OCI-LY3 (cell line): ENCODE measurements around the gene CCDC63.

Experiments used
- H2AFZ ChIP-seq: fragments of 200-600, 300-600 bp; shearing (Covaris generic); 2 replicates; pipeline ENCODE4 v1.6.0; 2014; ENCODE audit warnings: antibody characterized with exemption, low read depth, low read length
- H3K27ac ChIP-seq: fragments of 200-600, 300-600 bp; sonication (generic); 2 replicates; pipeline ENCODE4 v1.5.1; 2014; ENCODE audit warnings: mild to moderate bottlenecking, low read length, moderate library complexity, mixed read lengths
- H3K27me3 ChIP-seq: fragments of 200-600, 300-600 bp; sonication (generic); 2 replicates; pipeline ENCODE4 v1.6.1; 2014; ENCODE audit warnings: low read depth, low read length, mixed read lengths
- H3K36me3 ChIP-seq: fragments of 200-600, 300-600 bp; sonication (generic); replicated peaks from 2 replicates; pipeline ENCODE3; 2014; ENCODE audit warnings: low read depth, low read length, mixed read lengths
- H3K4me1 ChIP-seq: fragments of 300-600, 200-600 bp; sonication (generic); 2 replicates; pipeline ENCODE4 v1.6.1; 2014; ENCODE audit warnings: low read length, mixed read lengths
- H3K4me2 ChIP-seq: fragments of 200-600, 300-600 bp; sonication (generic); 2 replicates; pipeline ENCODE4 v1.6.1; 2014; ENCODE audit warnings: low read length, mixed read lengths
- H3K4me3 ChIP-seq: fragments of 300-600, 200-600 bp; sonication (generic); 2 replicates; pipeline ENCODE4 v1.5.1; 2014; ENCODE audit warnings: antibody characterized with exemption, mild to moderate bottlenecking, low read length, moderate library complexity
- H3K79me2 ChIP-seq: fragments of 300-600, 200-600 bp; shearing (Covaris generic); 2 replicates; pipeline ENCODE4 v1.6.1; 2014; ENCODE audit warnings: mild to moderate bottlenecking, low read length, mixed read lengths
- H3K9ac ChIP-seq: fragments of 300-600, 200-600 bp; shearing (Covaris generic); 2 replicates; pipeline ENCODE4 v1.6.0; 2014; ENCODE audit warnings: mild to moderate bottlenecking, low read length, moderate library complexity
- H3K9me3 ChIP-seq: fragments of 200-600, 300-600 bp; shearing (Covaris generic); 2 replicates; pipeline ENCODE4 v1.6.1; 2014; ENCODE audit warnings: low read length, mixed read lengths; ENCODE audit not compliant: insufficient read depth
- H4K20me1 ChIP-seq: fragments of 200-600, 300-600 bp; sonication (generic); 2 replicates; pipeline ENCODE4 v1.6.1; 2016; ENCODE audit warnings: low read length, mixed read lengths; ENCODE audit not compliant: insufficient read depth
- EZH2phosphoT487 ChIP-seq: fragments of 200-600 bp; shearing (Covaris generic); IDR thresholded peaks from 2 replicates; pipeline ENCODE4 v1.6.1; 2018; ENCODE audit warnings: antibody characterized with exemption, mixed run types, low read depth
- TF ChIP-seq, protein P1 (sequence below): fragments of 200-600, 300-600 bp; sonication (generic); IDR thresholded peaks from 2 replicates; pipeline ENCODE4 v1.5.1; 2014; ENCODE audit warnings: antibody characterized with exemption, low read length, low read depth

CCDC63 gene

GRCh38 chr12:110845339-110845682 lies 1.5 kb upstream of the CCDC63 start:
- Histone ChIP-seq H3K4me3 (no peak overlapping the region), H3K9ac (no peak overlapping the region), H3K27ac (no peak overlapping the region), H3K36me3 (no peaks in the 10 kb centered on the region), H3K4me2 (no peak overlapping the region), H3K27me3 (peaks cover 22% of the 10 kb centered on the region), H2AFZ (no peak overlapping the region), H3K9me3 (no peaks in the 10 kb centered on the region), H3K4me1 (no peaks in the 10 kb centered on the region), H3K79me2 (no peaks in the 10 kb centered on the region), H4K20me1 (no peaks in the 10 kb centered on the region)
- TF ChIP-seq EZH2phosphoT487, result no peak
- TF ChIP-seq, protein P1, sequence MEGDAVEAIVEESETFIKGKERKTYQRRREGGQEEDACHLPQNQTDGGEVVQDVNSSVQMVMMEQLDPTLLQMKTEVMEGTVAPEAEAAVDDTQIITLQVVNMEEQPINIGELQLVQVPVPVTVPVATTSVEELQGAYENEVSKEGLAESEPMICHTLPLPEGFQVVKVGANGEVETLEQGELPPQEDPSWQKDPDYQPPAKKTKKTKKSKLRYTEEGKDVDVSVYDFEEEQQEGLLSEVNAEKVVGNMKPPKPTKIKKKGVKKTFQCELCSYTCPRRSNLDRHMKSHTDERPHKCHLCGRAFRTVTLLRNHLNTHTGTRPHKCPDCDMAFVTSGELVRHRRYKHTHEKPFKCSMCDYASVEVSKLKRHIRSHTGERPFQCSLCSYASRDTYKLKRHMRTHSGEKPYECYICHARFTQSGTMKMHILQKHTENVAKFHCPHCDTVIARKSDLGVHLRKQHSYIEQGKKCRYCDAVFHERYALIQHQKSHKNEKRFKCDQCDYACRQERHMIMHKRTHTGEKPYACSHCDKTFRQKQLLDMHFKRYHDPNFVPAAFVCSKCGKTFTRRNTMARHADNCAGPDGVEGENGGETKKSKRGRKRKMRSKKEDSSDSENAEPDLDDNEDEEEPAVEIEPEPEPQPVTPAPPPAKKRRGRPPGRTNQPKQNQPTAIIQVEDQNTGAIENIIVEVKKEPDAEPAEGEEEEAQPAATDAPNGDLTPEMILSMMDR, result no peak

DNA sequence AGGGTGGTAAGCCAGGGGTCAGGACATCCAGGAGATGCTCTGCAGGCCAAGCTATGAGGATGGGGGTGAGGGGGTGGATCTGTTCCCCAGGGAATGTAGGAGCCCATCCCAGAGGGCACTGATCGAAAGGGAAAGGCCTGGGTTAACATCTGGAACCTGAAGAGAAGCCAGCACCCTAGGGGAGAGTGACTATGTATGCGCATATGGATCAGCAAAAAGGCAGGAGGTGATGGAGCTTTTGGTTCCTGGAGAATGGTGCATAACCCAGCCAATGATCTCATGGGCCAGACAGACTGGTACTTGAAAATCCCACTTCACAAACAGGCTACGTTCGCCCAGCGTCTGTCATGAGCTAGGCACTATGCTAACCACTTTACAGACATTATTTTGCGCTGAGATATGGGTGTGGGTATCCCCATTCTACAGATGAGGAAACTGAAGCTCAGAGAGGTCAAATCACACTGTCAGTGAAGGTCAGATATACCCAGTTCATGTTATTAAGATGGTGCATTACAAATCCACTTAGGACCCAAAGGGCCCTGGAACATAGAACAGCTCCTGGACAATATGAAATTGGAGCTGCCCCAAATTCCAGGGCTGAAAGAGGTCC lies 1.6 kb downstream of the CCDC63 start:
- H3K27ac ChIP-seq, result no peak overlapping the region
- no peaks in the 10 kb centered on the region for H3K36me3 ChIP-seq
- H3K4me1 ChIP-seq, result no peaks in the 10 kb centered on the region
- H2AFZ ChIP-seq, result no peak overlapping the region
- no peaks in the 10 kb centered on the region for H4K20me1 ChIP-seq
- no peak overlapping the region for H3K4me3 ChIP-seq
- H3K9me3 ChIP-seq, result no peaks in the 10 kb centered on the region
- H3K79me2 ChIP-seq, result no peaks in the 10 kb centered on the region
- H3K4me2 ChIP-seq, result no peak overlapping the region
- no peak overlapping the region for H3K9ac ChIP-seq
- H3K27me3 ChIP-seq, result peaks cover 35% of the 10 kb centered on the region
- TF ChIP-seq, protein P1, result no peak
- no peak for TF ChIP-seq EZH2phosphoT487

DNA sequence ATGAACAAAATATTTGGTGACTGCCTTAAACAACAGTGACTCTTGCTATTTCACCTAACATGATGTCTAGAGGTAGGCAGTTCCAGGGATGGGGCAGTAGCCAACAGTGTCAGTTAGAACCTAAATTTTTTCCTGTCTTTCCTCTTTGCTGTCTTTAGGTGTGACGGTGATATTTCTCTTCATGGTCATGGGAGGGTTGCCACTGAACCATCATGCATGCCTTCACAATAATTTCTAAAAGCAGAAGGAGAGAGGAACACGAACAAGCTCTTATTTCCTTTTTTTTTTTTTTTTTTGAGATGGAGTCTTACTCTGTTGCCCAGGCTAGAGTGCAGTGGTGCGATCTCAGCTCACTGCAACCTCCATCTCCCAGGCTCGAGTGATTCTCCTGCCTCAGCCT lies 2.4 kb downstream of the CCDC63 start:
- Histone ChIP-seq H3K27me3 (peaks cover 32% of the 10 kb centered on the region), H3K79me2 (no peaks in the 10 kb centered on the region), H3K4me2 (no peak overlapping the region), H3K4me1 (peaks cover 5% of the 10 kb centered on the region; the same call in 1 of the 2 replicates), H4K20me1 (no peaks in the 10 kb centered on the region), H3K9ac (no peak overlapping the region), H3K4me3 (no peak overlapping the region), H2AFZ (no peak overlapping the region), H3K36me3 (no peaks in the 10 kb centered on the region), H3K9me3 (no peaks in the 10 kb centered on the region), H3K27ac (no peak overlapping the region)
- TF ChIP-seq, protein P1, result no peak
- TF ChIP-seq EZH2phosphoT487, result no peak

GRCh38 chr12:110849748-110850403 lies 3.1 kb downstream of the CCDC63 start:
- H3K79me2 ChIP-seq, result no peaks in the 10 kb centered on the region
- no peaks in the 10 kb centered on the region for H3K36me3 ChIP-seq
- H2AFZ ChIP-seq, result no peak overlapping the region
- no peaks in the 10 kb centered on the region for H3K9me3 ChIP-seq
- no peak overlapping the region for H3K9ac ChIP-seq
- H3K27me3 ChIP-seq, result peaks cover 25% of the 10 kb centered on the region
- no peaks in the 10 kb centered on the region for H4K20me1 ChIP-seq
- H3K4me1 ChIP-seq, result peaks cover 5% of the 10 kb centered on the region; the same call in 1 of the 2 replicates
- no peak overlapping the region for H3K27ac ChIP-seq
- no peak overlapping the region for H3K4me3 ChIP-seq
- TF ChIP-seq EZH2phosphoT487, result no peak
- TF ChIP-seq, protein P1, result no peak
- no peak overlapping the region for H3K4me2 ChIP-seq
